ENCODE data around the gene POLR3A.

Gene POLR3A

DNA sequence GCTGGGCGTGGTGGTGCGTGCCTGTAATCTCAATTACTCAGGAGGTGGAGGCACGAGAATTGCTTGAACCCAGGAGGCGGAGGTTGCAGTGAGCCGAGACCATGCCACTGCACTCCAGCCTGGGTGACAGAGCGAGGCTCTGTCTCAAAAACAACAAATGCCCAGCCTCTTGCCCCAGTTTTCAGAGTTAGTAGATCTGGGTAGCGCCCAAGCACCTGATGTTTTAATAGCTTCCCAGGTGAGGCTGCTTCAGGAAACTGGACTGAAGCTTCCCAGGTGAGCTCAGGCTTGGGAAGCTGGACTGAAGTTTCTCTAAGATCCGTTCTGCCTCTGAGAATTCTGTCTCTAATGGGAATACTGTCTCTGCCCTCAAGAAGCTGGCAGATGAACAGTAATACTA is 16.5 kb upstream of the POLR3A start:
- no peak for DNase-seq

DNA sequence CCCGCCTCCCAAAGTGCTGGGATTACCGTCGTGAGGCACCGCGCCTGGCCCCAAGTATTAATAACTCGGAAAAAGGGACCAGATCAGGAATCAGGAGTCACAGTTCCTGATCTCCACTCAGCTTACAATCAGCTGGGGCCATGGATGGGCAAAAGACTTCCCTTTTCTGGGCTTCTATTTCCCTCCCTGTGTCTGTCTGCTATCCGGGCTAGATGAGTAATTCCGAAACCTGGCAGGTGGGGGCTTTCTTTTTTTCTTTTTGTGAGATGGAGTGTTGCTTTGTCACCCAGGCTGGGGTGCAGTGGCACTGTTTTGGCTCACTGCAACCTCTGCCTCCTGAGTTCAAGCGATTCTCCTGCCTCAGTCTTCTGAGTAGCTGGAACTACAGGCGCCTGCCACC is 15.9 kb upstream of the POLR3A start:
- DNase-seq = no peak

DNA sequence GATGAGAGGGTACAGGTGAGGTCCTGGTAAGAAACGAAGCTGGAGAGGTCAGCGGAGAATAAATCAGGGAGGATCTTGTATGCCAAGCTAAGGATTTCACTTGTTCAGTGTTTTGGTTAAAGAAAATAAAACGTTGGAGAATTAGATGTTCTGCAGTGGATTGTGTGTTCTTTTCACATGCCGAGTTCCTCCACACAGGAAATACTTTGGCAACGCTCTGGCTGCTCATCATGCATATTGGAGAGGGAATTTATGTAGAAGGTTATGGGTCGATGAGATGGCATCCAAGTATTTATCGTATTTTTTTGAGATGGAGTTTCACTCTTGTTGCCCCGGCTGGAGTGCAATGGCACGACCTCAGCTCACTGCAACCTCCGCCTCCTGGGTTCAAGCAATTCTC is 15.4 kb upstream of the POLR3A start:
- DNase-seq = no peak

DNA sequence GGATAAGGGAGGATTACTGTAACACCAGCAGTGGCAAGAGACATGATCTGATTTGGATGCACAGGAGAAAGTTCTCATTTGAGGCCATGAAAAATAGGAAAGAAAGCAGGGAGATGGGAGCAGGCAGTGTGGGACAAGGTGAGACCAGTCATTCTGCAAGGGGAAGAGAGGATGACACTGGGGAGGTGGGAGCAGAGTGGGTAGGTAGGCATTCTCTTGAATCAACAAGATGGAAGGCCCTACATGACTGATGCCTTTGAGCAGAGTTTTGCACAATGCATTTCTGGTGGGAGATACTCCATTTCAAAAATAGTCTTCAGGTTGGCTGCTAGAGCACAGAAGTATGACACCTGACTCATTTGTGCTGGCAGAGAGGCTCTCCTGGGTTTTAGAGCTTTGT is 14.9 kb upstream of the POLR3A start:
- DNase-seq = no peak

DNA sequence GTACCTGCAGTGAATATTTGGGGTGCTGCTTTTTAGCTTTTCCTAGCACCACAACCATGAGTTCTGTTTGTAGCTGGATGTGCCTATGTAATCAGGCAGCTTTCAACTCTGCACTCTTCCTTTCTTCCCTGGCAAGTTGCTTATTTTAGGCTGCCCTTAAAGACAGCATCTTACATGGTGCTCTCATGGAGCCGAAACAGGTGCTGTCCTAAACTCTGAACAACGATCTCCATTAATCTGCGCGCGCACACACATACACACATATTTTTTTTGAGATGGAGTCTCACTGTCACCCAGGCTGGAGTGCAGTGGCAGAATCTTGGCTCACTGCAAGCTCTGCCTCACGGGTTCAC is 13.4 kb upstream of the POLR3A start:
- no peak for DNase-seq

DNA sequence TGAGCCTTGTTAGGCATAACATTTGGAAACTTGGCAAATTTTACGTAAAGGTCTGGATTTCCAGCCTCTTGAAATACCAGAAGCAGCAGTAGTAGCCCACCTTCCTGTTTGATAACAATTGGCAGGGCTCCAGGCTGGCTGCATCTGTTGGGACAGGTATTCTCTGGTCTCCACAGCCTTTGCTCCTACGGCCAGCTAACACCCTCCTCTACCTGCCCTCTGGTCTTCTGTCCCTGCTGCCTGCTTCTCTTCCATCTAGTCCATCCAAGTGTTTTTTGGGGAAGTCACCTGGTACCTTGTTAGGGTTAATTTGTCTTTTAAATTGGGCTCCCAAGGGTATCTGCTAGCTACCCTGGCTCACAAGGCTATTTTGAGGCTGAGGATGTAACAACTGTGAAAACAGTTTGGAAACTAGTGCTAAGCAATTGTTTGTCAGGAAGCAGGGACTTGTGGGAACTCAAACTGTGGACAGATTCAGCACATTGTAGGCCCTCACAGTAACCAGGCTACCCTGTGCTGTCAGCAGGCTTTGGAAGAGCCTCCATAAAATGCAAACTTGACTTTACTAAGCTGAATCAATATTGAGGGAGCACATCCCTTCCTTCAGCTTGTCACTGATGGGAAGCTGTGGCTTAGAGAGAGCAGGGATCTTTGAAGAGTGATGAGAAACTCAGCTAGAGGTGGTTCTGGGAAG is 12.9 kb upstream of the POLR3A start:
- no peak for DNase-seq

DNA sequence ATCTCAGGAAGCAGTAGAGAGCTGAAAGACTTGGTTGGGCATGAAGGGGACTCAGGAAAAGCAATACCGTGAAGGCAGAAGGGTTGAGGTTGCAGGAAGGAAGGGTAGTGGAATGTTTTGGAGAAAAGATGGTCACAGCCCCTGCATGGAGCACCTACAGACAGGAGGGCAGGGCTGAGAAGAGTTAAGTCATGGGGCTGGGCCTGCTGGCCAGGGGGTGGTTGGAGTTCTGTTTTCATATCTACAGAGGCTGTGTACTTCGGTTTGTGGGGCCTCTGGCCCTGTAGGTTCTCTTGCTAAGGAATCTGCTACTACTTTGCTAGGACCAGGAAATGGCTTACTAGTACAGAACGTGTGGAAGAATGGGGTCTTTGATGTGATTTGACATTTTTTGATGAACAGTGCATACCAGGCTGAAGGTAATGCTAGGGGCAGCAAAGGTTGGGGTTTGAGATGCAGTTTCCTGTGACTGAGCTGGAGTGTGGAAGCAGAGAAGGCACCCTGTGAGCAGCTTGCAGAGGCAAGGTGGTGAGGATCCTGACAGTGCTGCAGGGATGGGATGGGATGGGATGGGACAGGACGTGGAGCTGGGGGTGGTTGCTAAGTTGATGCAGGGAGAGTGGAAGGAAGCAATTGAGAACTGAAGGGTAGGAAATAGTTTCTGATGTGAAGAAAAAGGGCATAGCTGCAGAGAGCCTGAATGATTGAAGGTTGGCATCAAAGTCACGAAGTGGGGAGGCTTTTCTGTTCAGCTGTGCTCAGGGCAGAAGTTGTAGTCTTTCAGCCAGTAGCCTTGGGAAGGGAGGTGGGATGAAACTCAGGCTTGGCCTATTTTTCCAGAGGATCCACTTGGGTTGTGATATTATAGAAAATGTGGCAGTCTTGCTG is 12.1 kb upstream of the POLR3A start:
- no peak for DNase-seq

DNA sequence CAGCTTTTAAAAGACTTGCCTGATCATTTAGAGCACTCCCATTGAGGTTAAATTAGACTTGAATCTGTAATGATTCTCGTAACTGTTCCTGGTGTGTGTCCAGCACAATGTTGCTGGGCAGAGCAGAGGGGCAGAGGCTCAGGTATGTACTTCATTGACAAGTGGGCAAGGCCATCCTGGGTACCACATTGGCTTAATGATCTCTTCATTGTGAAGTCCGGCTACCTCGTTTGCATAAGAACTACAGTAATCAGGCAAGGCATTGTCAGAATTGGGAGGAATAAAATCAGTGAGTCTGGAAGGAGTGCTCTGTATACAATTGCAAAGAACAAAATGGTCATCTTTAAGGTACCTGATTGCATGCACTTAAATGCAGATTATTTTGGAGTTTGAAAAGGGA is 10.4 kb upstream of the POLR3A start:
- no peak for DNase-seq

DNA sequence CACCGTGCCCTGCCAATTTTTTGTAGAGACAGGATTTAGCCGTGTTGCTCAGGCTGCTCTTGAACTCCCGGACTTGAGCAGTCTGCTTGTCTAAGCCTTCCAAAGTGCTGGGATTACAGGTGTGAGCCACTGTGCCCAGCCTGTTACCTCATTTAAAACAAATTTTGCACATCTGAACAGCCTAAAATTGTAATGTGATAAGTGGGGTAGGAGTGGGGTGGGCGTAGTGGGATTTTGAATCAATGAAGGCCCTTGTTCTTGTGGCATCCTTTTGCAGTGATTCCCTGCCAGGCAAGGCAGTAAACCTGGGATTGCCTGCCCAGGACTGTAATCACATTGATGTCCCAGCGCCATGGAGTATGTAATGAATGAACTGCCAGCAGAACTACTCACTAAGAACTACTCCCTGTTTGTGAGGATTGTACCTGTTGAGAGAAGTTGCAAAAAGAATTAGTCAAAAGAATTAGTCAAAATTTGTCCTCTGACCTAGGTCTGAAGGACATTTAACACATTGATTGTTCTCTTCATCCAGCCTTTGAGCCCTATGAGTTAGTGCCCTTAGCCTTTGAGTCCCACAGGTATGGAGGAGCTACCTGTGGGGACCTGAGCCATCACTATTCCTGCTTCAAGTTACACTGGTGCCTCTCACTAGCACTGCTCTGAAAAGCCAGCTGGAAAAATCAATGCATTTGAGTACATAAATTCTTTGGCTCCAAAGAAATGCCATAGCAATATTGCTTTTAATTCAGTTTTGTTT is 9.7 kb upstream of the POLR3A start:
- no peak for DNase-seq

DNA sequence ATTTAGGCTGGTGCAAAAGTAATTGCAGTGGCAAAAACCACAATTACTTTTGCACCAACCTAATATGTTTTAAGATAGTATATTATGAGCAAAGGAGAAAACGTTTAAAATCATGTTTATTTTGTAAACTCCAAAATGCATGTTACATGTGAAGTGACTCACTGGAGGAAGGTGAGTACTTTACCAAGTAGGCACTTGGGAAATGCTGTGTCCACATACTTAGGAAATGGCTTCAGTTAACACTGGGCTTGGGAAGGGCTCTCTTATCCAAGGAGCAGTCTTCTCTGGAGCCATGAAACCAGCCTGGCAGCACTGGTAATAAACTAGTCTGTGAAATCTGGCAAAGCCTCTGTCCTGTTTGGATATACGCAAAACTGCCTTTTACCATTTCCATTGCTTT is 8.8 kb upstream of the POLR3A start:
- DNase-seq = no peak

DNA sequence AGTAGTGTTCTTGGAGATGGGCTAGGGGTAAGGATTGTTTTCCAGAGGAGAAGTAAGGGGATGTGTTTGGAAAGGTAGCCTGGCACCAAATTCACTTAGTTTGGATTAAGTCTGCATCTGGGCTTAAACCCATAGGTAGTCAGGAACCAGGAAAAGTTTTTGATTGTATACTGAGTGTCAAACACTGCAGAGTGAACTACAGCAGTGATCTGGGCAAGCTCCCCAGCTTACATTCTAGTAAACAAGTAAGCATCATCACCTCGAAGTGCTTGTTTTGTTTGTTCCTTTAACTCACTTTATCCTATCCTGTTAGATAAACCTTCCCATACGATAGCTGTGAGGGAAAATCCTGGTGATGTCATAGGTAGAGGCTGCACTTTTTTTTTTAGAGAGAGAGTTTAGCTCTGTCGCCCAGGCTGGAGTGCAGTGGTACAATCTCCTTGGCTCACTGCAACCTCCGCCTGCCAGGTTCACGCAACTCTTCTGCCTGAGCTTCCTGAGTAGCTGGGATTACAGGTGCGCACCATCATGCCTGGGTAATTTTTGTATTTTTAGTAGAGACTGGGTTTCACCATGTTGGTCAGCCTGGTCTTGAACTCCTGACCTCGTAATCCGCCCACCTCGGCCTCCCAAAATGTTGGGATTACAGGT is 6.7 kb upstream of the POLR3A start:
- no peak for DNase-seq

DNA sequence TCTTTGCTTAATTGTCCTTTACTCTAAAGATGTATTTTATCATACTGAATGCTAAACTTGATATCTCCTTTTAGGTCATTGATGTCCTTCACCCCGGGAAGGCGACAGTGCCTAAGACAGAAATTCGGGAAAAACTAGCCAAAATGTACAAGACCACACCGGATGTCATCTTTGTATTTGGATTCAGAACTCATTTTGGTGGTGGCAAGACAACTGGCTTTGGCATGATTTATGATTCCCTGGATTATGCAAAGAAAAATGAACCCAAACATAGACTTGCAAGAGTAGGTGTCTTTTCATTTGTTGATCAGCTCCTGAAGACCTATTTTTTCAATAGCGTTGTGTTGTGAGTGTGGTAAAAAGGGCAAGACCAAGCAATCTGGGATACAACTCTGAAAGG is 6.1 kb upstream of the POLR3A start:
- no peak for DNase-seq

DNA sequence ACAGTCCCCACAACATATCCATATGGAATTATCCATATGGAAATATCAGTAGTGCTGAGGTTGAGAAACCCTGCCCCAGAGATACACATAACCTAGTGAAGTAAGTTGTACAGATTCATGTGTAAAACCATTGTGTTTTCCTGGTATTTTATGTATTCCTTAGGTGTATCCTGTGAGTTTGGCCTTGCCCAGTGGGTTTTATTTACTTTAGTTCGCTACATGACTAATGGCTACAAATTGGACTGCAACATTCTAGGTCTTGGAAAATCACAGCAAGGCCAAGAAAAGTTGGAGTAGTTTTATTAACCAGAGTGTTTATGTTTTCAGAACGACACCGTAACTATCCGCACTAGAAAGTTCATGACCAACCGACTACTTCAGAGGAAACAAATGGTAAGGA is 5.7 kb upstream of the POLR3A start:
- no peak for DNase-seq

DNA sequence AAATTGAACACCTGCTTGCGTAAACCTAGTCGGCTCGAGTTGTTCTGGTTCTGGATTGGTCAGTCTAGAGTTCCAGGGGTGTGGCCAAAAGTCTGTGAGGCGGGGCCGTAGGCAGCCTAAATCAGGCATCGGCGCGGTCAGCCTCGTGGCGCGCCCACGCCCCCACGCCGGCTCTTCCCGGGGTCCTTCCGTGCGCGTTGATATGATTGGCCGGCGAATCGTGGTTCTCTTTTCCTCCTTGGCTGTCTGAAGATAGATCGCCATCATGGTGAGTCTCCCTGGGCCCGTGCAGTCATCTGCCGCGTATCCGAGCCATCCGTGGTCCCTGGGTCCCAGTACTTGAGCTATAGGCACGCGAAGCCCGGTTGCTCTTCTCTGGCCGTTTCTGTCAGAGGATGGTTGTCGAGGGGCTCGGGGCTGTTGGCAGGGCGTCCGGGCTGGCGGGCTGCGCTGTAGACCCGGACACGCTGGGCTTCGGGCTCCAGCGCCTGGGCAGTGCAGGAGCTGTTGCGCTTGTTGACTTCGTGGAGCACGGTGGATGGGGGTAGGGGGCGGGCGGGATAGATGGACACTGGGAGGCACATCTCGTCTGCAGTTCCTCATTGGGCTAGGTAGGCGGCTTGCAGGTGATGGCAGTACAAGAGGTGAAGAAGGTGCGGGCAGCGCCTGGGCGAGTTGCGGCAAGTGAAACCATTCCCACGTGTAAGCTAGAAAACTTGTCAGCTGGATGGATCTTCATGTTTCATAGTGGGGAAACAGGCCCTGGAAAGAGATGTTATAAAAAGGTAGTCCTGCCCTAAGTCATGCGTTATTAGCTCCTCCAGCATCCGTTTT is 4.5 kb upstream of the POLR3A start, which contains the start of gene RPS24:
Gene RPS24, plus strand, starts transcription at position 227 of the 834 bp plus-strand sequence. Its CDS starts 39 bp downstream, at position 266.
- peak; percentile 73 for DNase-seq

DNA sequence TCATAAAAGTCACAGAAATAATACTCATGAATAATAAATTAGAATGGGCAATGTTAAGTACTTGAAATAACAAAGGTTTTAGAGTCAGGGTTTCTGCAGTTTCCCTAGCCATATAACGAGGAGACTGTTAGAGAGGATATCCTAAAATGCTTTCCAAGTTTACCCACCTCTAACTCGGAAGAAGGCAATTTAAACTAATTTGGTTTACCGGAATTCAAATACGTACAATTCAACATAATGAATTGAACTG is 4.0 kb upstream of the POLR3A start:
- DNase-seq = no peak

DNA sequence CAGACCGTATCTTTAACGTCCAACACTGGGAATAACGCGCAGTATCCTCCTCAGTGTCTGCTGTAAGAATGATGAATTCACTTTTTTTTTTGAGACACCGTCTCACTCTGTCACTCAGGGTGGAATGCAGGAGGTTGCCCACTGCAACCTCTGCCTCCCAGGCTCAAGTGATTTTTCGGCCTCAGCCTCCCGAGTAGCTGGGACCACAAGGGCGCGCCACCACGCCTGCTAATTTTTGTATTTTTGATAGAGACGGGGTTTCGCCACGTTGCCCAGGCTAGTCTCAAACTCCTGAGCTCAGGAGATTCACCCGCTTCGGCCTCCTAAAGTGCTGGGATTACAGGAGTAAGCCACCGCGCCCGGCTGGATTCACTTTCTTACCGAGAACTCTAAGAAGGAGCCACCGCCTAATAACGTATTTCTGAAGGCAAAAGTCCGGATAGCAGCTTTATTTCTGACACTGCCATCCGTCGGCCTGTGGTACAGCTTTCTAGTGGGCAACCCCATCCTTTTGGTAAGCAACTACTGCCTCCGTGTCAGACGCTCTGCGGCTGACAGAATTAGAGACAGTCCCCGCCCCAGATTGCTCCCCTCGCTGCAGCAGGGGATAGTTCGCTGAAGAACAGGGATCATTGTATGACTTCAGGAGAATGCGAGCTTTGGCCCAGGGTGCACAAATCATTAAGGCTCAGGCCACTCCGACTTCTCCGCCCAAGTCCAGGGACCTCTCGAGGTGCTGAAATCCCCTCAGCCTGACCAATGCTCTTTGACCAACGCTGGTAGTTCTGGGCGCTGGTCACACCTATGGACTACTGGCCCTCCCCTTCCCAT is 662 bp downstream of the POLR3A start:
- no peak for DNase-seq

DNA sequence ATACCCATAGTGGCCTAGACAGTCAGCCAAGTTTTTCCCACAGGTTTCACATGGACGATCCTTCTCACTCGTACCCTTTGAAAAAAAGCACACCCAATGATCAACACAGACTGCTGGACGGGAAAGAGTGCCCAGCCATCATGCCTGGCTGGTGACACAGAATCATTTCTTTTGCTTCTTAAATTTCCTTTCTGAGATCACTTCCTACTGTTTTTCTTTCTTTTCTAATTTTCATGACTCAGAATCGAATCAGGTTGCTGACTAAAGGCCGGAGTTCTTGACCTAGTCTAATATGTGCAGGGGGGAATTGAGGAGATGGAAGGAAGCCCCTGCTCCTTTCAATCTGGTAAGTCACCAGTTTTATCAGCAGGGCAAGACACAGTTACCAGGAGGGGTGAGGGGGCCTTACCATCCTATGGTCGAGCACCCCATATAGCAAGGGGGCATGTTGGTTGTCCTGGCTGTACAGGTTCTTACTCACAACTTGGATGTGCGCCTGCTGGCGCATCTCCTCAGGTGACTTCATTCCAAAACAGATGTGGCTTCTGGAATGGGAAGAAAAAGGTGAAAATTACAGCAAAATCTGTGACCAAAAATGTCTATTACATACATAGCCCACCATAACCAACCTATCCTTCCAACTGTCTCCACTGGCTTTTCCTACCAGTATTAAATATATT is 3.5 kb downstream of the POLR3A start:
- DNase-seq = no peak

DNA sequence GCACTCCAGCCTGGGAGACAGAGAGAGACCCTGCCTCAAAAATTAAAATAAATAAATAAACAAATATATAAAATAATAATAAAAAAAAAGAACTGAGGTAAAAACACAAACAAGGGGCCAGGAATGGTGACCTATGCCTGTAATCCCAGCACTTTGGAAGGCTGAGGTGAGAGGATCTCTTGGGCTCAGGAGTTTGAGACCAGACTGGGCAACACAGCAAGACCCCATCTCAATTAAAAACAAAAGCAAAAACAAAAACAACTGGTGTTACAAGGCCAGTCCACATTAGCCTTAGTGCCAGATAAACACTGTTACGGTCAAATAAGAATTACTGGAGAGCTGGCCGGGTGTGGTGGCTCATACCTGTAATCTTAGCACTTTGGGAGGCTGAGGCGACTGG is 5.6 kb downstream of the POLR3A start:
- no peak for DNase-seq

DNA sequence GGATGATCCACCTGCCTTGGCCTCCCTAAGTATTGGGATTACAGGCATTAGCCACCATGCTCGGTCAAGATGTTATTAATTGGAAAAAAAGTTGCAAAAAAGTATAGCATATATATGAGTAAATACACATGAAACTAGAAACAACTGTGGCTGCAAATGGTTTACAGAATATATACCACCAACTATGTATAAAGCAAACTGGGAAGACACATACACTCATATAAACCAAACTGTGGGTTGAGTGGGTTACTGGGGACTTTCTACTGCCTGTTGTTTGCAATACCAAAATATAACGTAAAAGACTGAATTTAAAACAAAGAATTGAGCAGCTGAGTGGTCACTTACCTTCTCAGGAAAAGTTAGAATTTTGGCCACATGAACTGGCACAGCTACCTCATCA is 8.1 kb downstream of the POLR3A start:
- no peak for DNase-seq

DNA sequence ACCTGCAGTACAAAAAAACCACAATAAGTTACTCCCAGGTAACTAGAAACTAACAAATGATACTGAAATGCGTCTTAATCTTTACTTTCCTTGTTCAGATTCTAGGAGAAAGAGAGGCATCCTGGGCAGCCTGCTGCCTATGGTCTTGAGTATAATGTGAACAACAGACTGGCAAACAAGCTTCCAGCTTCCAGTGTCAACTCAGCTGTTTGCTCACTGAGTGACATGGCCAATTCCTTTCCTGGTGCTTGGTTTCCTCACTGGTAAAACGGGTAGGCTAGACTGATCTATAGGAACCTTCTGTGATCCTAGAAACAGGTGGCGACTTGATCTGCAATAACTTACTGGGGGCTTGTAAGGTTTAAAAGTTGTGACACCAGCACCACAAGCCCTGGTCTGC is 10.1 kb downstream of the POLR3A start:
- DNase-seq = no peak

DNA sequence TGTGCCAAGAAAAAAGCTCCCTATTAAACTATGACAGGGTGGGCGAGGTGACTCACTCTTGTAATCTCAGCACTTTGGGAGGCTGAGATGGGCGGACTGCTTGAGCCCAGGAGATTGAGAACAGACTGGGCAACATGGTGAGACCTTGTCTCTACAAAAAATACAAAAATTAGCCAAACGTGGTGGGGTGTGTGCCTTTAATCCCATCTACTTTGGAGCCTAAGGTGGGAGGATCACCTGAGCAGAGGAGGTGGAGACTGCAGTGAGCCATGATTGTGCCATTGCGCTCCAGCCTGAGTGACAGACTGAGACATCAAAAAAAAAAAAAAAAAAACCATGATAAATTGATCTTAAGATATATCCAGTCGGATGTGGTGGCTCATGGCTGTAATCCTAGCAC is 11.5 kb downstream of the POLR3A start:
- no peak for DNase-seq
